ENCODE measurements around the gene TRIO. TPM values are rescaled to one million over a fixed set of nuclear protein-coding genes. Genes with fewer than 3 reads are reported as not detected.

Gene TRIO
- total RNA-seq, 1 experiment from 2014 or later: 88.8 TPM

GRCh38 chr5:14153071-14153864 lies 10.1 kb downstream of the TRIO start:
- ATAC-seq: no peak
- Mint-ChIP-seq H3K36me3 (no peaks in the 10 kb centered on the region), H3K4me1 (peaks cover 55% of the 10 kb centered on the region), H3K27me3 (ENCODE audit: low read depth) (no peaks in the 10 kb centered on the region), H3K27ac (peak overlapping the region; percentile 22; the same call in 1 of the 2 replicates), H3K9me3 (no peaks in the 10 kb centered on the region), H3K4me3 (no peak overlapping the region)
- ChIA-PET CTCF (interaction anchor here (0.8 to 2.0 kb wide), 3 partner anchors 8 to 117 kb away, joined by 3 to 5 read pairs (median 4); partner anchors contain the start of gene TRIO), POLR2A (interaction anchor here (1.3 kb wide), 1 partner anchor 10 kb away, joined by 3 read pairs; the partner anchor contains the start of gene TRIO)
- DNase-seq (ENCODE audit: low spot score): no peak
- TF ChIP-seq NR2C2 (CRISPR knock-in tag; IDR thresholded peaks at IDR 0.05): no peak
- TF ChIP-seq PREB (CRISPR knock-in tag; IDR thresholded peaks at IDR 0.05; ENCODE audit: borderline replicate concordance): no peak
- TF ChIP-seq TP53 (CRISPR knock-in tag; IDR thresholded peaks at IDR 0.05): no peak

GRCh38 chr5:14153932-14154731 lies 11.0 kb downstream of the TRIO start:
- Mint-ChIP-seq H3K27me3 (ENCODE audit: low read depth) (no peaks in the 10 kb centered on the region), H3K36me3 (no peaks in the 10 kb centered on the region), H3K27ac (peak overlapping the region; percentile 36; the same call in 1 of the 2 replicates), H3K9me3 (no peaks in the 10 kb centered on the region), H3K4me3 (0 out of 2 replicates have a peak overlapping the region, but pooled peaks have one; percentile 15), H3K4me1 (peaks cover 49% of the 10 kb centered on the region)
- TF ChIP-seq ZNF138 (CRISPR knock-in tag; conservative IDR thresholded peaks at IDR 0.05) (no peak), HMGXB4 (CRISPR knock-in tag; IDR thresholded peaks at IDR 0.05) (no peak), ATF1 (CRISPR knock-in tag; IDR thresholded peaks at IDR 0.05) (no peak), ZBTB43 (CRISPR knock-in tag; IDR thresholded peaks at IDR 0.05) (no peak), ARID4B (CRISPR knock-in tag; IDR thresholded peaks at IDR 0.05; ENCODE audit: borderline replicate concordance) (no peak), ZNF671 (CRISPR knock-in tag; IDR thresholded peaks at IDR 0.05) (no peak), MXD4 (CRISPR knock-in tag; IDR thresholded peaks at IDR 0.05; ENCODE audit: borderline replicate concordance) (no peak), SMAD3 (CRISPR knock-in tag; IDR thresholded peaks at IDR 0.05; ENCODE audit: borderline replicate concordance) (no peak), RORB (CRISPR knock-in tag; IDR thresholded peaks at IDR 0.05) (no peak), ZNF532 (CRISPR knock-in tag; IDR thresholded peaks at IDR 0.05; ENCODE audit: borderline replicate concordance) (no peak), CBFB (CRISPR knock-in tag; IDR thresholded peaks at IDR 0.05; ENCODE audit: low read depth) (no peak)
- ATAC-seq (peak; percentile 84), DNase-seq (ENCODE audit: low spot score) (peak; percentile 38)
- CTCF ChIA-PET: interaction anchor here (1.1 to 2.0 kb wide), 4 partner anchors 9 to 198 kb away, joined by 3 to 5 read pairs (median 4); no protein-coding TSS in a partner anchor
- POLR2A ChIA-PET: interaction anchor here (0.6 to 1.3 kb wide), 2 partner anchors 11 to 327 kb away, joined by 3 to 6 read pairs; partner anchors contain the start of gene TRIO
